ENCODE results near the gene SEPTIN5.

SEPTIN5 gene

DNA sequence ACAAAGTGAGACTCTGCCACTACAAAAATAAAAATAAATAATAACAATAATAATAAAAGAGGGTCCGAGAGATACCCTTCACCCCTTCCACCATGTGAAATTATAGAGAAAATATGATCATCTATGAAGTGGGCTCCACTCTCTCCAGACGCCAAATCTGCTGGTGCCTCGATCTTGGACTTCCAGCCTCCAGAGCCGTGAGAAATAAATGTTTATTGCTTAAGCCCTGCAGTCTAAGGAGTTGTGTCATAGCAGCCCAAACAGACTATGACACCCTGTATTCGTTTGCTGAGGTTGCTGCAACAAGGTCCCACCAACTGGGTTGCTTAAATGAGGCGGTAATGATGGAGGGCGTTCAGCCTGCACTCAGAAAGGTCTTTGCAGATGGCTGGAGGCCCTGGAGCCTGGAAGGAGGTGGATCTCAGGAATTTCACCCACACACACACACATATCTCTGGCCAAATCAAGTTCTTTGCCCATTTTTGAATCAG is 7.6 kb upstream of the SEPTIN5 start:
- DNase-seq: no peak

GRCh38 chr22:19707347-19708290 is 6.7 kb upstream of the SEPTIN5 start:
- no peak for DNase-seq

- DNase-seq: no peak
These were observed 5.8 kb upstream of the SEPTIN5 start for GRCh38 chr22:19708321-19709011.

GRCh38 chr22:19709063-19709769 is 5.1 kb upstream of the SEPTIN5 start:
- DNase-seq: no peak

DNA sequence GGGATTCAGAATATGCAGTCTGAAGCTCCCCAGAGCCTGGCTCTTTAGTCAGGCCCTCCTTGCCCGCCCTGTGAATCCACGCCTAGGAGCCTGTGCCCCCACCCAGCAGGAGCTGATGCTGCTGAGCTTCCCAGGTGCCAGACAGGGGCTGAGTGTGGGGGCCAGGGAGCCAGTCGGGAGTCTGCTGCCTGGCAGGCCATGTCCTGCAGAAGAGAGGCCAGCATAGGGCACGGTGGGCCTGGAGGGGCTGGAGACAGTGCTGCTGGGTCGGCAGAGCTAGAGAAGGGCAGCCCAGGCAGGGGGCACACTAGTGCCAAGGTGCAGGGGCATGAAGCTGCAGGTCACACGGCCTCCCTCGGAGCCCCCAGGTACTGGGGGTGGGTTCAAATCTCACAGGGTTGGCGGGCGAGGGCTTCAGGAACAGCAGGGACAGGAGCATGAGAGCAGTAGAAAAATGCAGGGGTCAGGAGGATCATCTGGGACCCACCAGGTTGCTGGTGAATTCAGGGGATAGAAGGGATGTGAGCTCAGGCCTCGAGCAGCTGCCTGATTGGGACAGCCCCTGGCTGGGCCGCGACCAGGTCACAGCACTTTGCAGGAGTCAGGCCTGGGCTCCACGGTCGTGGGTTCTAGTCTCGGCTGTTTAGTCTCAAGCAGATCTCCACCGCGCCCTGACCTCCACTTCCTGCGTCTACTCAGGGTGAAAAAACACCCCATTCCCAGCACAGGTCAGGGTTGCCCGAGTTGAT is 4.1 kb upstream of the SEPTIN5 start:
- no peak for DNase-seq

- DNase-seq: no peak
These were observed 3.6 kb upstream of the SEPTIN5 start for GRCh38 chr22:19710769-19711106.

DNA sequence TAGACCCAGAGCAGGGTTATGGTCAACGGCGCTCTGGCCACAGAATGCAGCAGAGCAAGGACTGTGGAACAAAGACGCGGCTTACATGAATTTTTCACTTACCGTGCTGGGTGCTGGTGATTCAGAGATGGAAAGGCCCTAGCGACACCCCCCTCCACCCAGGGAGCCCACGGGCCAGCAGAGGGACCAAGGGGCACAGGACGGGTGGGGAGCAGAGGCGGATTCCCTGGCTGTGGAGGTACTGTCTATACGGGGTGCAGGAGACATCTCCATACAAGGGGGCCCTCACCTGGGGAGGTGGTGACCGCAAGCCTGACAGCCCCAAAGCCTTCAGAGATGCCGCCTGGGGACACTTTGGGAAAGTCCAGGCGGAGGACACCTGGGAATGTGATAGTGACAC is 1.1 kb upstream of the SEPTIN5 start:
- DNase-seq: no peak

DNA sequence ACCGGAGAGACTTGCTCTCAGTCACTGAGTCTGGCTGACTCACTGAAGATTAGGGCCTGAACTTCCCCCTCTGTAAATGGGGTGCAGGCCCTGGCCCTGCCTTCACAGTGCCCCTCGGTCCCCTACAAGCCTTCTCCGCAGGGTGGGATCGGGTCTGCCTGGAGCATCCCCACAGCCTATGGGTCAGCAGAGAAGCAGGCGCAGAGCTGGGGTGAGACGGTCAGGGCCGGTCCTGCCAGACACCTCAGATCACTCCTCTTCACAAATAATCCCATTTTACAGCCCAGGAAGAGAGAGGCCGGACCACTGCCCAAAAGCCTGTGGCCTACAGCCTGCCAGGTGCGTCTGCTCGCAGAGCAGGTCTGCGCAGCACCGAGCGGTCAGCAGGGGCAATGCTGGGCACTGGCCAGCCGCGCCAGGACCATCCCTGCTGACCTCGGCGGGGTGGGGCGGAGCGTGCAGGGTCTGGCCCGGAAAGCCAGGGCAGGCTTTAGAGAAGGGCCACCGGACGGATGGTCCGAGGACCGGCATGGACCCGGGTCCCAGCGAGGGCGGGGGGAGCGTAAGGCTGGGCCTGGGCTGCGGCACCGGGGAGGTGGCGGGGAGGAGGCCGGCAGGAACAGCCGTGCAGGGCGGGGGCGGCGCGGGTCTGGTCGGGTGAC is 522 bp upstream of the SEPTIN5 start:
- no peak for DNase-seq

GRCh38 chr22:19715188-19715930 is 1.1 kb downstream of the SEPTIN5 start:
- DNase-seq: no peak

- no peak for DNase-seq
These were observed 1.9 kb downstream of the SEPTIN5 start for GRCh38 chr22:19716041-19716828.

DNA sequence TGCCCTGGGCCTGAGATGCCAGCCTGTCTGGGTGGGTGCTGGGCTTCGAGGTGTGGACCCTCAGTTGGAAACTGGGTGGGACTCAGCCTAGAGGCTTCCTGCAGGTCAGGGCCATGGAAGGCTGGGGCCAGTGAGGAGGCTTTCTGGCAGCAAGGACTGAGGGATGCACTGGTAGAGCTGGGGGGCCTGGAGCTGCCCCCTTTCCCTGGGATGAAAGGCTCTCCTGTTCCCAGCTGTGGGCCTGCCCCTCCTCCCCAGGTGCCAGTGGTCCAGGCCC is 2.5 kb downstream of the SEPTIN5 start:
- DNase-seq: no peak

DNA sequence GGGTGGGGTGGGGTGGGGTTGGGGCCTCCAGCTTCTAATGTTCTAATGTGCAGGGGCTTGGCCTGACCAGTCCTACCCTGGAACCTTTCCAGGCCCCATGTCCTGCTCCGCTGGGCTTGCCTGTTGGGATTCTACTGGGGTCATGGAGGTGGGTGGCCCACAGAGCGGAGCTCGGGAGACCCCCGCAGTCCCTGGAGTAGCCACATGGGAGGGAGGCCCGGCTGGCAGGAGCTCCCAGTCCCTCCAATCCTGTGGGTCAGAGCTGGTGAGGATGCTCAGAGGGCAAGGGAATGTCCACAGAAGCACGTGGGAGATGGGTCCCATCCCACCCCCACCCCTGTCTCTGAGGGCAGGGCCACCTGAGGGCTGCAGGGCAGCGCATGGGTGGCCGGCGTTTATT is 2.9 kb downstream of the SEPTIN5 start:
- DNase-seq: no peak

DNA sequence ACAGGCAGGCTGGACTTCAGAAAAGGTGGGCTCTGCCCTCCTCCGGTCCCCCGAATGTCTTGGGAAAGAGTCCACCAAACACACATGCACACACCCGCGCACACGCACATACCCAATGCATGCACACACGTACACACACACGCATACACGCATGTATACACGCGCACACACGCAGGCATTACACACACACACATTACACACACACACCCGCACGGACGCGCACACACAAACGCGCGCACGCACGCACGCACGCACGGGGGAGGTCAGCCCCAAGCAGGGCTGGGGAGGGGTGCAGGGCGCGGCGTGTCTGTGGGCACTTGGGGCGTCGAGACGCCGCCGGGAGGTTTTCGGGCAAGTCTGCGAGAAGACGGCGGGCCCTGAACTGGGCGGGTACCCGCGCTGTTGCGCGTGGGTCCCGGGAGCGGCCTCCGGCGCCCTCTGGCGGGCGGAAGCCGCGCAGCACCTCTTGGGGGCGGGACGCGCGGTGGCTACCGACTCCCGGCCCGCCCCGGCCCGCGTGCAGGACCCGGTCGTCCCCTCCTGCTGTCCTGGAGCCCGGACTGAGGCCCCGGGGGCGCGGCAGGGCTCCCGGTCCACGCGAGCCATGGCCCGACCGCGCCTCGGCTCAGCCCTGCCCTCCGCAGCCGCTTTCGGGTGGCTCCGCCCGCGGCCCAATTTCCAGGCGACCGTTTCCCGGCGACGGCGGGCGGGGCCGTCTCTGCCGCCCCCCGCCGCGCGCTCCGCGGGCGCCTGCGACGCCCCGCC is 3.6 kb downstream of the SEPTIN5 start:
- DNase-seq: peak; percentile 77

- no peak for DNase-seq
These were observed 4.2 kb downstream of the SEPTIN5 start for GRCh38 chr22:19718456-19719049.

DNA sequence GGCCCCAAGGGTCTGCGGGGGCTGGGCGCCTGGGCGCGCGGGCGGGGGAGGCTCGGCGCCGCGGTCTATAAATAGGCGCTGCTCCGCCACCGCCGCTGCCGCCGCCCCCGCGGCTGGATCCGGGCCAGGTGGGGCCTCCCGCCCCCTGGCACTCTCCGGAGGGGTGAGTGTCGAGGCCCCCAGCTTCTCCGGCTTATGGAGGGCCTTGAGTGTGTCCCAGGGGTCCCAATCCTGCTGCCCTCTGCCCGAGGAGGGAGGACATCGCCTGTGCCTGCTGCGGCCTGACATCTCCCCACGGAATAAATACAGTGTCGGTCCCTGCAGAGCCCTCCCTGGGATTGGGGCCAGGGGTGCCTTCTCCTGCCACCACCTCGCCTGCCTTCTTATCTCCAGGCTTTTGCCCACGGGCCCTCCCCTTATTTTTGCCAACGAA is 4.8 kb downstream of the SEPTIN5 start:
- DNase-seq: no peak

DNA sequence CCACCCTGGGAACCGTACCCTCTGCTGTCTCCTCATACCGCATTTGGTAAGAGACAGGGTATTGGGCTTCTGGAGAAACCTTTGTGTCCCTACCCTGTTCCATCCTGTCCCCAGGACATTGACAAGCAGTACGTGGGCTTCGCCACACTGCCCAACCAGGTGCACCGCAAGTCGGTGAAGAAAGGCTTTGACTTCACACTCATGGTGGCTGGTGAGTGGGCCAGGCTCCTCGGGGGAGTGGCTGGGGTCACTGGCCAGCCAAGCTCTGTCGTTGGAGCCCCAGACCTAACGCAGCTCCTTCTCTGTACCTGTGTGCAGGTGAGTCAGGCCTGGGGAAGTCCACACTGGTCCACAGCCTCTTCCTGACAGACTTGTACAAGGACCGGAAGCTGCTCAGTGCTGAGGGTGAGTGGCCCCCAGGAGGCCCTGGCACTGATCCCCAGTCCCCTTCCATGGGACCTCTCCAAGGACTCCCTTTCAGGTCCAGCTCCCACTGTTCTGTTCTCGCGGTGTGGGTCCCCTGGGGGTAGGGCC is 5.3 kb downstream of the SEPTIN5 start:
- no peak for DNase-seq

- DNase-seq: no peak
These were observed 6.0 kb downstream of the SEPTIN5 start for GRCh38 chr22:19720150-19720827.

DNA sequence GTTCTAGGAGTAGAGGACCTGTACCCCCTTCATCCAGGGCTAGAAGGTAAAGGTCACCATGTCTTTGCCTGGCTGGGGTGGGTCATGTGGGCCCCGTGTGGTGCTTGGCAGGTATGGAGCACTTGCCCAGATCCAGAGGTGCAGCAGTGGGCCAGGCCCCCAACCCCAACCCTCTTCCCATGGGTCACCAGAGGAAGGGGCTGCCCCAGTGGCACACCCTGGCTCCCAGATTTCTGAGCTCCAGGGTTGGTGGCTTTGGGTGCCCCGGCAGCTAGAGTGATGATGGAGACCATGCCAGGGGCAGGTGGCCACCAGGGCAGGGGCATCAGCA is 6.7 kb downstream of the SEPTIN5 start:
- DNase-seq: no peak

Data from CD4-positive, alpha-beta T cell treated with Interleukin-15 for 1 hour (primary cell).